PFSK-1 (cell line): ENCODE data around the gene BAZ1B.

Source experiments
- FOXP2 ChIP-seq: optimal IDR thresholded peaks from 2 replicates; pipeline ENCODE3; 2011; ENCODE audit warnings: borderline replicate concordance, control low read depth, inconsistent platforms; ENCODE audit not compliant: insufficient read depth; ENCODE audit errors: extremely low read length, extremely low read depth
- POLR2AphosphoS5 ChIP-seq: IDR thresholded peaks from 2 replicates; pipeline ENCODE4 v1.6.1; 2012; ENCODE audit warnings: low read depth, mild to moderate bottlenecking, control low read depth, low read length, moderate library complexity
- REST ChIP-seq, 2 experiments: IDR thresholded peaks; 2 replicates each; pipeline versions ENCODE4 v1.6.1 to v1.8.0; 2011 to 2012; ENCODE audit warnings: low read depth in 2 of 2, low read length in 2 of 2, control low read depth in 1 of 2, inconsistent platforms in 1 of 2, mild to moderate bottlenecking in 1 of 2, moderate library complexity in 1 of 2; ENCODE audit not compliant: insufficient read depth in 1 of 2
- SIN3A ChIP-seq: IDR thresholded peaks from 2 replicates; pipeline ENCODE4 v1.6.1; 2012; ENCODE audit warnings: mild to moderate bottlenecking, low read length, moderate library complexity, borderline replicate concordance; ENCODE audit not compliant: insufficient read depth
- TAF1 ChIP-seq: IDR thresholded peaks from 2 replicates; pipeline ENCODE4 v1.6.1; 2012; ENCODE audit warnings: low read length, control low read depth, borderline replicate concordance; ENCODE audit not compliant: insufficient read depth

The BAZ1B gene

GRCh38 chr7:73533742-73534141, 11.6 kb upstream of the BAZ1B start:
- TF ChIP-seq REST (IDR thresholded peaks at IDR 0.05; ENCODE audit: insufficient read depth in 1 of 2, low read depth in 2 of 2, low read length in 2 of 2) (no peak), SIN3A (no peak), TAF1 (no peak), FOXP2 (no peak), POLR2AphosphoS5 (no peak)

GRCh38 chr7:73532224-73532623, 10.1 kb upstream of the BAZ1B start:
- TF ChIP-seq TAF1 (no peak), REST (IDR thresholded peaks at IDR 0.05; ENCODE audit: insufficient read depth in 1 of 2, low read depth in 2 of 2, low read length in 2 of 2) (no peak), POLR2AphosphoS5 (no peak), SIN3A (no peak), FOXP2 (no peak)

GRCh38 chr7:73530800-73531199, 8.7 kb upstream of the BAZ1B start:
- TF ChIP-seq POLR2AphosphoS5 (no peak), SIN3A (no peak), FOXP2 (no peak), REST (IDR thresholded peaks at IDR 0.05; ENCODE audit: insufficient read depth in 1 of 2, low read depth in 2 of 2, low read length in 2 of 2) (no peak), TAF1 (no peak)

- TF ChIP-seq FOXP2 (no peak), REST (IDR thresholded peaks at IDR 0.05; ENCODE audit: insufficient read depth in 1 of 2, low read depth in 2 of 2, low read length in 2 of 2) (0 out of 4 replicates have a peak, but pooled peaks of 1 of the 2 experiments have one; percentile 21)
Measured at GRCh38 chr7:73526896-73527821, 5.1 kb upstream of the BAZ1B start.
